GM23338 (cell line): ENCODE measurements around the gene DEUP1. TPM values are rescaled to one million over a fixed set of nuclear protein-coding genes. Genes with fewer than 3 reads are reported as not detected.

Source experiments
- ATAC-seq: fragments of 200-7000 bp; cut with Tn5 transposase; 3 replicates; pipeline ENCODE4 v1.9.1; 2020
- DNase-seq: peaks from one replicate; pipeline ENCODE4 v3.0.0-alpha.2; 2015; ENCODE audit warnings: low spot score
- H2AFZ ChIP-seq: fragments of 200-600 bp; sonication (generic); 2 replicates; pipeline ENCODE4 v1.8.0; 2016; ENCODE audit warnings: antibody characterized with exemption, mild to moderate bottlenecking, moderate library complexity
- H3F3A ChIP-seq: fragments of 200-600 bp; sonication (generic); replicated peaks from 2 replicates; pipeline ENCODE4 v1.8.0; 2017; ENCODE audit warnings: antibody characterized with exemption, mixed run types, low read depth
- H3K27ac ChIP-seq: fragments of 200-600 bp; sonication (generic); 2 replicates; pipeline ENCODE4 v1.6.1; 2016; ENCODE audit warnings: low read depth
- H3K27me3 ChIP-seq: fragments of 200-600 bp; sonication (generic); 2 replicates; pipeline ENCODE4 v1.8.0; 2016; ENCODE audit warnings: mild to moderate bottlenecking, mixed run types, moderate library complexity; ENCODE audit not compliant: insufficient read depth
- H3K36me3 ChIP-seq: fragments of 200-600 bp; sonication (generic); 2 replicates; pipeline ENCODE4 v1.8.0; 2016; ENCODE audit warnings: mild to moderate bottlenecking; ENCODE audit not compliant: insufficient read depth
- H3K4me1 ChIP-seq: fragments of 200-600 bp; sonication (generic); 2 replicates; pipeline ENCODE4 v1.8.0; 2016; ENCODE audit warnings: mild to moderate bottlenecking, moderate library complexity; ENCODE audit not compliant: insufficient read depth
- H3K4me2 ChIP-seq: fragments of 200-600 bp; sonication (generic); 2 replicates; pipeline ENCODE4 v1.7.1; 2017; ENCODE audit warnings: mixed run types
- H3K4me3 ChIP-seq: fragments of 200-600 bp; sonication (generic); 2 replicates; pipeline ENCODE4 v1.6.1; 2016; ENCODE audit warnings: mixed run types
- H3K79me2 ChIP-seq: fragments of 200-600 bp; sonication (generic); replicated peaks from 2 replicates; pipeline ENCODE4 v1.8.0; 2017; ENCODE audit warnings: mild to moderate bottlenecking; ENCODE audit not compliant: insufficient read depth
- H3K9me2 ChIP-seq: fragments of 200-600 bp; sonication (generic); 2 replicates; pipeline ENCODE4 v1.8.0; 2017; ENCODE audit not compliant: insufficient read depth
- H4K20me1 ChIP-seq: fragments of 200-600 bp; sonication (generic); replicated peaks from 2 replicates; pipeline ENCODE4 v1.8.0; 2017; ENCODE audit warnings: mild to moderate bottlenecking; ENCODE audit not compliant: insufficient read depth
- H3K27ac Mint-ChIP-seq: 2 replicates; pipeline ENCODE4 v1.8.0; 2020; ENCODE audit warnings: inconsistent platforms, mild to moderate bottlenecking, moderate library complexity, mixed read lengths
- H3K27me3 Mint-ChIP-seq: 3 replicates; pipeline ENCODE4 v1.8.0; 2022; ENCODE audit warnings: low read depth, mild to moderate bottlenecking, moderate library complexity, mixed read lengths, inconsistent platforms; ENCODE audit not compliant: insufficient read depth, poor library complexity
- H3K36me3 Mint-ChIP-seq: 3 replicates; pipeline ENCODE4 v1.8.0; 2021; ENCODE audit warnings: low read depth, mild to moderate bottlenecking, inconsistent platforms, moderate library complexity, mixed read lengths
- H3K4me1 Mint-ChIP-seq: 3 replicates; pipeline ENCODE4 v1.8.0; 2020; ENCODE audit warnings: mild to moderate bottlenecking, inconsistent platforms, mixed read lengths
- H3K4me3 Mint-ChIP-seq: 3 replicates; pipeline ENCODE4 v1.8.0; 2021; ENCODE audit warnings: moderate library complexity, mild to moderate bottlenecking, inconsistent platforms, mixed read lengths
- H3K9me3 Mint-ChIP-seq: 3 replicates; pipeline ENCODE4 v1.8.0; 2020; ENCODE audit warnings: moderate library complexity, mild to moderate bottlenecking, inconsistent platforms, mixed read lengths
- CREB1 ChIP-seq: fragments of 250-450 bp; sonication (Bioruptor Pico); IDR thresholded peaks from 2 replicates; pipeline ENCODE4 v1.5.0; 2020; ENCODE audit warnings: low read depth, mild to moderate bottlenecking, moderate library complexity
- CTCF ChIP-seq, 2 experiments: fragments of 200-600 bp in 1 of 2; sonication (generic) in 1 of 2; conservative IDR thresholded peaks; 2 replicates each; pipeline versions ENCODE4 v1.5.1 to v1.6.1; 2016 to 2017; ENCODE audit warnings: antibody characterized with exemption in 2 of 2, low read depth in 2 of 2, mild to moderate bottlenecking in 2 of 2, moderate library complexity in 1 of 2
- ETS1 ChIP-seq: IDR thresholded peaks from 2 replicates; pipeline ENCODE4 v1.6.1; 2016; ENCODE audit warnings: antibody characterized with exemption
- EZH2 ChIP-seq: fragments of 200-600 bp; sonication (generic); IDR thresholded peaks from one replicate; pipeline ENCODE4 v1.8.0; 2017; ENCODE audit warnings: antibody characterized with exemption, mild to moderate bottlenecking, low read depth; ENCODE audit not compliant: unreplicated experiment
- EZH2phosphoT487 ChIP-seq: fragments of 200-600 bp; sonication (generic); IDR thresholded peaks from one replicate; pipeline ENCODE4 v1.8.1; 2018; ENCODE audit warnings: antibody characterized with exemption; ENCODE audit not compliant: unreplicated experiment
- POLR2AphosphoS5 ChIP-seq: IDR thresholded peaks from 2 replicates; pipeline ENCODE4 v1.6.1; 2016; ENCODE audit warnings: antibody characterized with exemption, low read depth
- STAT1 ChIP-seq: IDR thresholded peaks from one replicate; pipeline ENCODE4 v1.6.1; 2016; ENCODE audit warnings: antibody characterized with exemption; ENCODE audit not compliant: unreplicated experiment
- ZNF114 ChIP-seq: fragments of 250-450 bp; sonication (Bioruptor Pico); IDR thresholded peaks from 2 replicates; pipeline ENCODE4 v1.5.0; 2020; ENCODE audit warnings: mild to moderate bottlenecking, moderate library complexity
- ZNF331 ChIP-seq: fragments of 250-450 bp; sonication (Bioruptor Pico); IDR thresholded peaks from 2 replicates; pipeline ENCODE4 v1.5.0; 2020; ENCODE audit warnings: low read depth, mild to moderate bottlenecking, moderate library complexity
- polyA plus RNA-seq: library from polyadenylated mRNA; unstranded; fragments of >200 nt; fragmentation: Nextera tagmentation; extraction: Ambion mirVana; gene quantifications from 2 replicates; pipeline ENCODE4 v1.2.1, GENCODE V29; 2016
- total RNA-seq: library from RNA; depleted of rRNA; stranded (reverse); fragments of >200 nt; shearing (Covaris generic); gene quantifications from 2 replicates; pipeline ENCODE4 v1.2.3, GENCODE V29; 2014
- TF ChIP-seq, protein P1 (sequence below): IDR thresholded peaks from one replicate; pipeline ENCODE4 v1.6.1; 2018; ENCODE audit warnings: antibody characterized with exemption; ENCODE audit not compliant: unreplicated experiment

Gene DEUP1
- total and polyA plus RNA-seq, 2 experiments from 2014 or later, result 0.63 to 1.7 TPM

- H3K27ac Mint-ChIP-seq, result no peak overlapping the region
- no peak for DNase-seq
- Histone ChIP-seq H3K27me3 (peaks cover 25% of the 10 kb centered on the region), H4K20me1 (no peaks in the 10 kb centered on the region; the same call in 1 of the 2 replicates), H3K36me3 (no peaks in the 10 kb centered on the region), H3K79me2 (no peaks in the 10 kb centered on the region), H3F3A (no peaks in the 10 kb centered on the region), H3K4me3 (no peak overlapping the region), H3K27ac (no peak overlapping the region), H3K4me1 (no peaks in the 10 kb centered on the region), H3K4me2 (no peak overlapping the region), H2AFZ (no peak overlapping the region), H3K9me2 (no peaks in the 10 kb centered on the region)
- ATAC-seq, result no peak
- no peaks in the 10 kb centered on the region; the same call in 2 of the 3 replicates for H3K36me3 Mint-ChIP-seq
- peaks cover 4% of the 10 kb centered on the region; the same call in 2 of the 3 replicates for H3K4me1 Mint-ChIP-seq
- H3K27me3 Mint-ChIP-seq, result peaks cover 19% of the 10 kb centered on the region
- H3K4me3 Mint-ChIP-seq, result no peak overlapping the region
- TF ChIP-seq EZH2, result no peak
- peaks cover 3% of the 10 kb centered on the region; the same call in 1 of the 3 replicates for H3K9me3 Mint-ChIP-seq
These were observed 3.9 kb upstream of the DEUP1 start for GRCh38 chr11:93326681-93327080.

GRCh38 chr11:93329936-93330445 lies 551 bp upstream of the DEUP1 start:
- H4K20me1 ChIP-seq, result no peaks in the 10 kb centered on the region; the same call in 1 of the 2 replicates
- H2AFZ ChIP-seq, result peak overlapping the region; percentile 100
- peaks cover 28% of the 10 kb centered on the region for H3K27me3 ChIP-seq
- peak overlapping the region; percentile 90 for H3K4me3 Mint-ChIP-seq
- no peaks in the 10 kb centered on the region for H3K36me3 ChIP-seq
- no peaks in the 10 kb centered on the region; the same call in 2 of the 3 replicates for H3K36me3 Mint-ChIP-seq
- DNase-seq, result peak; percentile 68
- no peaks in the 10 kb centered on the region for H3F3A ChIP-seq
- H3K9me2 ChIP-seq, result no peaks in the 10 kb centered on the region
- H3K27ac ChIP-seq, result no peak overlapping the region
- peak; percentile 87 for ATAC-seq
- H3K4me1 Mint-ChIP-seq, result peaks cover 4% of the 10 kb centered on the region; the same call in 2 of the 3 replicates
- H3K79me2 ChIP-seq, result no peaks in the 10 kb centered on the region
- peak overlapping the region; percentile 78 for H3K4me3 ChIP-seq
- peaks cover 3% of the 10 kb centered on the region; the same call in 1 of the 3 replicates for H3K9me3 Mint-ChIP-seq
- H3K27me3 Mint-ChIP-seq, result peaks cover 19% of the 10 kb centered on the region
- H3K4me1 ChIP-seq, result no peaks in the 10 kb centered on the region
- H3K4me2 ChIP-seq, result peak overlapping the region; percentile 86
- no peak overlapping the region for H3K27ac Mint-ChIP-seq
- no peak for TF ChIP-seq CTCF (conservative IDR thresholded peaks at IDR 0.05; ENCODE audit: low read depth in 2 of 2)
- TF ChIP-seq ETS1, result no peak
- TF ChIP-seq ZNF114 (CRISPR knock-in tag), result no peak
- TF ChIP-seq EZH2, result no peak
- TF ChIP-seq, protein P1, sequence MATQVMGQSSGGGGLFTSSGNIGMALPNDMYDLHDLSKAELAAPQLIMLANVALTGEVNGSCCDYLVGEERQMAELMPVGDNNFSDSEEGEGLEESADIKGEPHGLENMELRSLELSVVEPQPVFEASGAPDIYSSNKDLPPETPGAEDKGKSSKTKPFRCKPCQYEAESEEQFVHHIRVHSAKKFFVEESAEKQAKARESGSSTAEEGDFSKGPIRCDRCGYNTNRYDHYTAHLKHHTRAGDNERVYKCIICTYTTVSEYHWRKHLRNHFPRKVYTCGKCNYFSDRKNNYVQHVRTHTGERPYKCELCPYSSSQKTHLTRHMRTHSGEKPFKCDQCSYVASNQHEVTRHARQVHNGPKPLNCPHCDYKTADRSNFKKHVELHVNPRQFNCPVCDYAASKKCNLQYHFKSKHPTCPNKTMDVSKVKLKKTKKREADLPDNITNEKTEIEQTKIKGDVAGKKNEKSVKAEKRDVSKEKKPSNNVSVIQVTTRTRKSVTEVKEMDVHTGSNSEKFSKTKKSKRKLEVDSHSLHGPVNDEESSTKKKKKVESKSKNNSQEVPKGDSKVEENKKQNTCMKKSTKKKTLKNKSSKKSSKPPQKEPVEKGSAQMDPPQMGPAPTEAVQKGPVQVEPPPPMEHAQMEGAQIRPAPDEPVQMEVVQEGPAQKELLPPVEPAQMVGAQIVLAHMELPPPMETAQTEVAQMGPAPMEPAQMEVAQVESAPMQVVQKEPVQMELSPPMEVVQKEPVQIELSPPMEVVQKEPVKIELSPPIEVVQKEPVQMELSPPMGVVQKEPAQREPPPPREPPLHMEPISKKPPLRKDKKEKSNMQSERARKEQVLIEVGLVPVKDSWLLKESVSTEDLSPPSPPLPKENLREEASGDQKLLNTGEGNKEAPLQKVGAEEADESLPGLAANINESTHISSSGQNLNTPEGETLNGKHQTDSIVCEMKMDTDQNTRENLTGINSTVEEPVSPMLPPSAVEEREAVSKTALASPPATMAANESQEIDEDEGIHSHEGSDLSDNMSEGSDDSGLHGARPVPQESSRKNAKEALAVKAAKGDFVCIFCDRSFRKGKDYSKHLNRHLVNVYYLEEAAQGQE, result no peak
- no peak for TF ChIP-seq POLR2AphosphoS5
- no peak for TF ChIP-seq EZH2phosphoT487
- TF ChIP-seq CREB1 (CRISPR knock-in tag), result no peak
- no peak for TF ChIP-seq ZNF331 (CRISPR knock-in tag)
- TF ChIP-seq STAT1, result no peak
